HTR-8/SVneo (cell line): ENCODE measurements around the gene MARS1.

Experiments
- DNase-seq: peaks from one replicate; pipeline ENCODE4 v3.0.0; 2011; ENCODE audit warnings: low spot score, mixed read lengths; ENCODE audit not compliant: insufficient read length
- FAIRE-seq: peaks from 2 replicates; lab custom pipeline; 2011; peaks lifted over from hg19 to GRCh38; lab: Jason Lieb, UNC

Gene MARS1

GRCh38 chr12:57563358-57563757, 75.5 kb downstream of the MARS1 start:
- DNase-seq (no peak), FAIRE-seq (no peak)

- FAIRE-seq (no peak), DNase-seq (no peak)
These were observed 76.4 kb downstream of the MARS1 start for GRCh38 chr12:57564178-57564740.
